Peyer's patch (tissue), 4 donors: ENCODE data around the gene RAPGEF1.

Source experiments
- CTCF ChIP-seq, 6 experiments: fragments of 450-650 bp in 4 of 6; fragments of 200-600 bp in 2 of 6; sonication (generic) in 1 of 6; IDR thresholded peaks; one replicate each; pipeline ENCODE4 v1.5.1; 2017 to 2019; ENCODE audit warnings: antibody characterized with exemption in 6 of 6, mild to moderate bottlenecking in 3 of 6, moderate library complexity in 1 of 6
- POLR2A ChIP-seq, 2 donors: fragments of 450-650 bp; IDR thresholded peaks; one replicate each; pipeline ENCODE4 v1.5.1; 2017; ENCODE audit warnings: antibody characterized with exemption in 2 of 2, mild to moderate bottlenecking in 2 of 2, moderate library complexity in 2 of 2

DNA sequence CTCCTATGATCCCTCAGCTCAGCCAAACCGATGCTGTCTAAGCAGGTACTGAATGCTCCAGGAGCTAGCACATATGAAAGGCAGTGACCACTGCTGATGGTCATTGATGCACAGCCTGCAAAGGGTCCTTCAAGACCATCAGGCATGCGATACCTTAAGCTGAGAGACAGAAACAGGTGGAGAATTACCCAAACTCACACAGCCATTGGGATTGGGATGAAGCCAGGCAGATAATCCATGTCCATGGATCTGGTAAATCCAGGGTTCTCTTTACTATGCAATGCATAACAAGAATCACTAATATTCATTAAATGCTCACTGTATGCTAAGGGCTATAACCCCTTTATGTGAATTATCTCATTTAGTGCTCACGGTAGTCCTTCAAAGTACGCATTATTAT, 36.2 kb downstream of the RAPGEF1 start:
- TF ChIP-seq POLR2A (IDR thresholded peaks at IDR 0.05) (no peak), CTCF (IDR thresholded peaks at IDR 0.05) (no peak)
